ENCODE results near the gene NKAIN2.

Gene NKAIN2

GRCh38 chr6:123879749-123880148 is 76.1 kb downstream of the NKAIN2 start:
- H3K27ac ChIP-seq (ENCODE audit: low read length): no peak overlapping the region
- H3K9me2 ChIP-seq (replicated peaks; ENCODE audit: insufficient read depth, low read length): no peaks in the 10 kb centered on the region
- no peaks in the 10 kb centered on the region for H3F3A ChIP-seq (ENCODE audit: insufficient read depth, low read length)
- H3K27me3 ChIP-seq (replicated peaks; ENCODE audit: insufficient read depth, low read length): no peaks in the 10 kb centered on the region
- no peak overlapping the region for H3K4me2 ChIP-seq (ENCODE audit: low read depth, low read length)
- no peaks in the 10 kb centered on the region for H4K20me1 ChIP-seq (ENCODE audit: insufficient read depth, low read length)
- no peaks in the 10 kb centered on the region for H3K9me3 ChIP-seq (replicated peaks; ENCODE audit: insufficient read depth, low read length)
- no peak for TF ChIP-seq EZH2phosphoT487 (IDR thresholded peaks at IDR 0.05; ENCODE audit: low read length)
- TF ChIP-seq CTCF (IDR thresholded peaks at IDR 0.05; ENCODE audit: low read length): no peak
- DNase-seq: no peak
- H3K79me2 ChIP-seq (ENCODE audit: low read length): no peaks in the 10 kb centered on the region
- no peaks in the 10 kb centered on the region for H3K36me3 ChIP-seq (replicated peaks; ENCODE audit: insufficient read depth, low read length)
- no peak overlapping the region for H3K4me3 ChIP-seq (ENCODE audit: low read length)
- no peak overlapping the region for H2AFZ ChIP-seq (ENCODE audit: low read length)
- no peaks in the 10 kb centered on the region for H3K4me1 ChIP-seq (ENCODE audit: low read length)
- H3K9ac ChIP-seq (ENCODE audit: low read length): no peak overlapping the region

GRCh38 chr6:123888771-123889513 is 85.3 kb downstream of the NKAIN2 start:
- peak overlapping the region; percentile 70 for H2AFZ ChIP-seq (ENCODE audit: low read length)
- H3K79me2 ChIP-seq (ENCODE audit: low read length): no peaks in the 10 kb centered on the region
- H3K27ac ChIP-seq (ENCODE audit: low read length): peak overlapping the region; percentile 63
- 0 out of 2 replicates have a peak, but pooled peaks cover 6% of the 10 kb centered on the region for H3K4me1 ChIP-seq (ENCODE audit: low read length)
- H3F3A ChIP-seq (ENCODE audit: insufficient read depth, low read length): no peaks in the 10 kb centered on the region
- H3K36me3 ChIP-seq (replicated peaks; ENCODE audit: insufficient read depth, low read length): no peaks in the 10 kb centered on the region
- H3K4me2 ChIP-seq (ENCODE audit: low read depth, low read length): peak overlapping the region; percentile 42
- DNase-seq: peak; percentile 69
- no peaks in the 10 kb centered on the region for H4K20me1 ChIP-seq (ENCODE audit: insufficient read depth, low read length)
- peak overlapping the region; percentile 3; the same call in 1 of the 2 replicates for H3K4me3 ChIP-seq (ENCODE audit: low read length)
- peak overlapping the region; percentile 43 for H3K9ac ChIP-seq (ENCODE audit: low read length)
- H3K9me3 ChIP-seq (replicated peaks; ENCODE audit: insufficient read depth, low read length): no peaks in the 10 kb centered on the region
- TF ChIP-seq EZH2 (optimal IDR thresholded peaks at IDR 0.05; ENCODE audit: low read depth, low read length): no peak
- TF ChIP-seq EZH2phosphoT487 (IDR thresholded peaks at IDR 0.05; ENCODE audit: low read length): no peak
- no peak for TF ChIP-seq CTCF (IDR thresholded peaks at IDR 0.05; ENCODE audit: low read length)
- H3K9me2 ChIP-seq (replicated peaks; ENCODE audit: insufficient read depth, low read length): no peaks in the 10 kb centered on the region
- no peaks in the 10 kb centered on the region for H3K27me3 ChIP-seq (replicated peaks; ENCODE audit: insufficient read depth, low read length)

- Histone ChIP-seq H3K9me3 (replicated peaks; ENCODE audit: insufficient read depth, low read length) (no peaks in the 10 kb centered on the region), H3K79me2 (ENCODE audit: low read length) (no peaks in the 10 kb centered on the region), H3K36me3 (replicated peaks; ENCODE audit: insufficient read depth, low read length) (no peaks in the 10 kb centered on the region), H3K9ac (ENCODE audit: low read length) (no peak overlapping the region), H3K9me2 (replicated peaks; ENCODE audit: insufficient read depth, low read length) (no peaks in the 10 kb centered on the region), H3K27ac (ENCODE audit: low read length) (no peak overlapping the region), H3K27me3 (replicated peaks; ENCODE audit: insufficient read depth, low read length) (no peaks in the 10 kb centered on the region), H2AFZ (ENCODE audit: low read length) (no peak overlapping the region), H3K4me3 (ENCODE audit: low read length) (no peak overlapping the region), H3K4me1 (ENCODE audit: low read length) (0 out of 2 replicates have a peak, but pooled peaks cover 1% of the 10 kb centered on the region), H4K20me1 (ENCODE audit: insufficient read depth, low read length) (no peaks in the 10 kb centered on the region), H3F3A (ENCODE audit: insufficient read depth, low read length) (no peaks in the 10 kb centered on the region), H3K4me2 (ENCODE audit: low read depth, low read length) (no peak overlapping the region)
- no peak for TF ChIP-seq EZH2phosphoT487 (IDR thresholded peaks at IDR 0.05; ENCODE audit: low read length)
- TF ChIP-seq CTCF (IDR thresholded peaks at IDR 0.05; ENCODE audit: low read length): no peak
- no peak for TF ChIP-seq EZH2 (optimal IDR thresholded peaks at IDR 0.05; ENCODE audit: low read depth, low read length)
- no peak for DNase-seq
These were observed 91.7 kb downstream of the NKAIN2 start for GRCh38 chr6:123895346-123895745.
